HCT116 (cell line): ENCODE data around the gene TMEM223.

Experiments used
- CEBPB ChIP-seq: IDR thresholded peaks from 2 replicates; pipeline ENCODE4 v1.6.1; 2012; ENCODE audit warnings: low read depth
- EZH2 ChIP-seq: fragments of 200-600 bp; sonication (generic); IDR thresholded peaks from 2 replicates; pipeline ENCODE4 v1.6.1; 2017; ENCODE audit warnings: antibody characterized with exemption, mixed run types
- EZH2phosphoT487 ChIP-seq: fragments of 200-600 bp; IDR thresholded peaks from 2 replicates; pipeline ENCODE4 v1.6.1; 2018; ENCODE audit warnings: antibody characterized with exemption, borderline replicate concordance
- POLR2A ChIP-seq: IDR thresholded peaks from 2 replicates; pipeline ENCODE4 v1.7.0; 2011; ENCODE audit warnings: borderline replicate concordance; ENCODE audit not compliant: insufficient read depth, insufficient read length; ENCODE audit errors: extremely low read depth
- POLR2AphosphoS5 ChIP-seq: IDR thresholded peaks from 2 replicates; pipeline ENCODE4 v1.6.1; 2011; ENCODE audit warnings: mild to moderate bottlenecking, low read depth, low read length, moderate library complexity
- YY1 ChIP-seq: IDR thresholded peaks from 2 replicates; pipeline ENCODE4 v1.6.1; 2011; ENCODE audit warnings: low read length, low read depth, moderate library complexity, mild to moderate bottlenecking; ENCODE audit not compliant: insufficient replicate concordance; ENCODE audit errors: extremely low read depth
- TF ChIP-seq, protein P1 (sequence below): IDR thresholded peaks from 2 replicates; pipeline ENCODE4 v1.6.1; 2012
- TF ChIP-seq, protein P2 (sequence below), 3 experiments: fragments of 200-600 bp in 1 of 3; sonication (generic) in 1 of 3; IDR thresholded peaks in 2 of 3; conservative IDR thresholded peaks in 1 of 3; 2 replicates each; pipeline ENCODE4 v1.5.1; 2012 to 2017; ENCODE audit warnings: low read depth in 2 of 3, low read length in 2 of 3, antibody characterized with exemption in 1 of 3, borderline replicate concordance in 1 of 3, control low read depth in 1 of 3, mild to moderate bottlenecking in 1 of 3, mixed read lengths in 1 of 3, mixed run types in 1 of 3, moderate library complexity in 1 of 3; ENCODE audit not compliant: insufficient read depth in 1 of 3

DNA sequence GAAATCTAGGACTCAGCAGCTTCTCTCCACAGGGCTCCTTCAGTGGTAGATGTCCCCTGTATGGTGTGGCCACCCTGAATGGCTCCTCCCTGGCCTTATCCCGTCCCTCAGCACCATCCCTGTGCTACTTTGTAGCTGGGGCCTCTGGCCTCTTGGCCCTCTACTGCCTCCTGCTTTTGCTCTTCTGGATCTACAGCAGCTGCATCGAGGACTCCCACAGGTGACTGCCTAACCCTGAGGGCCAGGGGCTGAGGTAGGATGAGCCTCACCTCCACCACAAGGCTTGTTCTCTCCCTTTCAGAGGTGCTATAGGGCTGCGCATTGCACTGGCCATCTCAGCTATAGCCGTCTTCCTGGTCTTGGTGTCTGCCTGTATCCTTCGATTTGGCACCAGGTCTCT, 2.8 kb downstream of the TMEM223 start:
- no peak for TF ChIP-seq EZH2
- TF ChIP-seq YY1: no peak
- no peak for TF ChIP-seq CEBPB
- TF ChIP-seq, protein P1, sequence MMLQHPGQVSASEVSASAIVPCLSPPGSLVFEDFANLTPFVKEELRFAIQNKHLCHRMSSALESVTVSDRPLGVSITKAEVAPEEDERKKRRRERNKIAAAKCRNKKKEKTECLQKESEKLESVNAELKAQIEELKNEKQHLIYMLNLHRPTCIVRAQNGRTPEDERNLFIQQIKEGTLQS: no peak
- TF ChIP-seq, protein P2, sequence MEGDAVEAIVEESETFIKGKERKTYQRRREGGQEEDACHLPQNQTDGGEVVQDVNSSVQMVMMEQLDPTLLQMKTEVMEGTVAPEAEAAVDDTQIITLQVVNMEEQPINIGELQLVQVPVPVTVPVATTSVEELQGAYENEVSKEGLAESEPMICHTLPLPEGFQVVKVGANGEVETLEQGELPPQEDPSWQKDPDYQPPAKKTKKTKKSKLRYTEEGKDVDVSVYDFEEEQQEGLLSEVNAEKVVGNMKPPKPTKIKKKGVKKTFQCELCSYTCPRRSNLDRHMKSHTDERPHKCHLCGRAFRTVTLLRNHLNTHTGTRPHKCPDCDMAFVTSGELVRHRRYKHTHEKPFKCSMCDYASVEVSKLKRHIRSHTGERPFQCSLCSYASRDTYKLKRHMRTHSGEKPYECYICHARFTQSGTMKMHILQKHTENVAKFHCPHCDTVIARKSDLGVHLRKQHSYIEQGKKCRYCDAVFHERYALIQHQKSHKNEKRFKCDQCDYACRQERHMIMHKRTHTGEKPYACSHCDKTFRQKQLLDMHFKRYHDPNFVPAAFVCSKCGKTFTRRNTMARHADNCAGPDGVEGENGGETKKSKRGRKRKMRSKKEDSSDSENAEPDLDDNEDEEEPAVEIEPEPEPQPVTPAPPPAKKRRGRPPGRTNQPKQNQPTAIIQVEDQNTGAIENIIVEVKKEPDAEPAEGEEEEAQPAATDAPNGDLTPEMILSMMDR (IDR thresholded peaks at IDR 0.05 in 2 of 3, conservative IDR thresholded peaks at IDR 0.05 in 1 of 3; ENCODE audit: borderline replicate concordance in 1 of 3, insufficient read depth in 1 of 3, low read depth in 2 of 3, low read length in 2 of 3): peak in 2 of 3 experiments; percentile 15 to 38; a peak in 2 of 6 replicates
- TF ChIP-seq POLR2A: no peak
- 0 out of 2 replicates have a peak, but pooled peaks have one; percentile 31 for TF ChIP-seq POLR2AphosphoS5
- TF ChIP-seq EZH2phosphoT487: no peak
